Measurements from ENCODE around the gene DNMT1. TPM values are rescaled to one million over a fixed set of nuclear protein-coding genes. Genes with fewer than 3 reads are reported as not detected.

Gene DNMT1
- total RNA-seq, 2 donors from 2014 or later = 163 to 189 TPM

- H3K9me3 Mint-ChIP-seq = no peaks in the 10 kb centered on the region
- Histone ChIP-seq H3K9ac (ENCODE audit: extremely low read depth, low read length, poor library complexity, severe bottlenecking) (no peak overlapping the region), H3K27ac (ENCODE audit: low read depth, low read length) (no peak overlapping the region), H3K27me3 (ENCODE audit: control insufficient read depth, insufficient read depth, low read length, poor library complexity, severe bottlenecking) (no peaks in the 10 kb centered on the region), H3K4me3 (ENCODE audit: low read length) (no peak overlapping the region), H3K36me3 (ENCODE audit: control insufficient read depth, insufficient read depth, low read length) (peaks cover 91% of the 10 kb centered on the region), H3K4me1 (ENCODE audit: control insufficient read depth, insufficient read depth, low read length) (no peaks in the 10 kb centered on the region), H3K9me3 (ENCODE audit: control insufficient read depth, low read length) (no peaks in the 10 kb centered on the region)
- no peak overlapping the region for H3K27ac Mint-ChIP-seq
- no peak for DNase-seq
- no peaks in the 10 kb centered on the region for H3K27me3 Mint-ChIP-seq (ENCODE audit: insufficient read depth)
- peaks cover 75% of the 10 kb centered on the region for H3K36me3 Mint-ChIP-seq (ENCODE audit: low read depth)
- H3K4me3 Mint-ChIP-seq = no peak overlapping the region
- no peaks in the 10 kb centered on the region for H3K4me1 Mint-ChIP-seq
- no peak for TF ChIP-seq CTCF (conservative IDR thresholded peaks at IDR 0.05)
- 94% methylated on average over 13 of the region's 13 CpGs for WGBS, 2 experiments (ENCODE audit: insufficient coverage in 1 of 2, insufficient read length in 1 of 2)
Measured at GRCh38 chr19:10141479-10141878, 53.3 kb downstream of the DNMT1 start.

- H3K4me1 ChIP-seq (ENCODE audit: control insufficient read depth, insufficient read depth, low read length) = no peaks in the 10 kb centered on the region
Measured at GRCh38 chr19:10139952-10140351, 54.8 kb downstream of the DNMT1 start.

GRCh38 chr19:10138879-10139795, 55.6 kb downstream of the DNMT1 start:
- Histone ChIP-seq H3K27me3 (ENCODE audit: control insufficient read depth, insufficient read depth, low read length, poor library complexity, severe bottlenecking) (no peaks in the 10 kb centered on the region), H3K4me3 (ENCODE audit: low read length) (no peak overlapping the region), H3K36me3 (ENCODE audit: control insufficient read depth, insufficient read depth, low read length) (peaks cover 77% of the 10 kb centered on the region), H3K27ac (ENCODE audit: low read depth, low read length) (no peak overlapping the region), H3K9me3 (ENCODE audit: control insufficient read depth, low read length) (no peaks in the 10 kb centered on the region), H3K9ac (ENCODE audit: extremely low read depth, low read length, poor library complexity, severe bottlenecking) (no peak overlapping the region), H3K4me1 (ENCODE audit: control insufficient read depth, insufficient read depth, low read length) (no peaks in the 10 kb centered on the region)
- 93 to 96% methylated on average over 17 to 27 of the region's 27 CpGs for WGBS, 2 experiments (ENCODE audit: insufficient coverage in 1 of 2, insufficient read length in 1 of 2)
- Mint-ChIP-seq H3K9me3 (no peaks in the 10 kb centered on the region), H3K4me3 (no peak overlapping the region), H3K27ac (no peak overlapping the region), H3K36me3 (ENCODE audit: low read depth) (peaks cover 57% of the 10 kb centered on the region), H3K4me1 (no peaks in the 10 kb centered on the region), H3K27me3 (ENCODE audit: insufficient read depth) (no peaks in the 10 kb centered on the region)
- TF ChIP-seq CTCF (conservative IDR thresholded peaks at IDR 0.05) = no peak
- no peak for DNase-seq

More at GRCh38 chr19:10139952-10140351, 54.8 kb downstream of the DNMT1 start:
- no peaks in the 10 kb centered on the region for H3K27me3 Mint-ChIP-seq (ENCODE audit: insufficient read depth)
- H3K4me3 ChIP-seq (ENCODE audit: low read length) = no peak overlapping the region
- peaks cover 63% of the 10 kb centered on the region for H3K36me3 Mint-ChIP-seq (ENCODE audit: low read depth)
- H3K27me3 ChIP-seq (ENCODE audit: control insufficient read depth, insufficient read depth, low read length, poor library complexity, severe bottlenecking) = no peaks in the 10 kb centered on the region
- no peak for TF ChIP-seq CTCF (conservative IDR thresholded peaks at IDR 0.05)
- no peak overlapping the region for H3K27ac ChIP-seq (ENCODE audit: low read depth, low read length)
- no peaks in the 10 kb centered on the region for H3K4me1 Mint-ChIP-seq
- no peak overlapping the region for H3K4me3 Mint-ChIP-seq
- H3K36me3 ChIP-seq (ENCODE audit: control insufficient read depth, insufficient read depth, low read length) = peaks cover 80% of the 10 kb centered on the region
- H3K9me3 ChIP-seq (ENCODE audit: control insufficient read depth, low read length) = no peaks in the 10 kb centered on the region
- no peak for DNase-seq
- WGBS, 2 experiments (ENCODE audit: insufficient coverage in 1 of 2, insufficient read length in 1 of 2) = 92 to 94% methylated on average over 15 to 23 of the region's 23 CpGs
- H3K27ac Mint-ChIP-seq = no peak overlapping the region
- H3K9me3 Mint-ChIP-seq = no peaks in the 10 kb centered on the region
- H3K9ac ChIP-seq (ENCODE audit: extremely low read depth, low read length, poor library complexity, severe bottlenecking) = no peak overlapping the region
